Inflammatory macrophage (primary cell): ENCODE data around the gene NMNAT2.
"Not testable (repeated sequence)": the region's sequence is repeated elsewhere in the genome, so short reads cannot be mapped to it uniquely, and the experiment has no call there.

Source experiments
- DNase-seq, 2 donors: peaks; one replicate each; pipeline ENCODE4 v3.0.0-alpha.2; 2020 to 2022
- total RNA-seq, 18 experiments: gene quantifications; one replicate each; lab custom pipeline; 2026; ENCODE audit warnings: mixed read lengths in 6 of 18, inconsistent platforms in 2 of 18; lab: John Stamatoyannopoulos, UW

The NMNAT2 gene
- total RNA-seq = 0 to 0.43 (median 0.12) reads per million in 18 experiments

DNA sequence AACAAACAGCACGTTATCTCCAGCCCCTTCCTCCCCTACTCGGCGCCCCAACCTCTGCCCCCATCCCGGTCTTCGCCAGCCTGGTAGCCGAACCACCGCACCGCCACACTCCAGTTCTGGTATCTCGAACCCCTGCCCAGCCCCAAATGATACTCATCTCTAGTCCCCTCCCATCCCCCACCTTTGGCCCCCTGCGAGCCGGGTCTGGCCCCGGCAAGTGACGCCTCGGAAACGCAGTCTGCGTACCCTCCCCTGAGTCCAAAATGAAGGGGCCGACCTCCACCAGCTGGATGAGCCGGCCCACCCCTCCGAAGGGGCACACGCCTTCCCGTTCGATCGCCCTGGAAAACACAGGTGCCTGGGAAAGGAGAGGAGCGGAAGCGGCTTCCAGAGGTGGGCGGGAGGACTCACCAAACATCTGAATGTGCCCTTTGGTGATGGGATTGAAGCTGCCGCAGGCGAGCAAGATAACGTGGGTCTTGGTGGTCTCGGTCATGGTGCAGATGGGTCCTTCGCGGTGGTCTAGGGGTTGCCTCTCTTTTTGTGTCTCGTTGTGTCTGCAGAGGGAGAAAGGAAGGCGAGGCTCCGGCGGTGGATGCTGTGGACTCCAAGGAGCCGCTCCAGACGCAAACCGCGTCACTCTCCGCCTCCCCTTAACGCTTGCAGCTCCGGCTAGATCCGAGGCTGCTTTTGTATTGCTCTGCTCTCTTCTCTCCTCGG, at the start of gene NMNAT2:
Gene NMNAT2 (minus strand): TSS at position 609 of the 720 bp plus-strand sequence. CDS start 113 bp downstream, at position 496.
- no peak for DNase-seq

DNA sequence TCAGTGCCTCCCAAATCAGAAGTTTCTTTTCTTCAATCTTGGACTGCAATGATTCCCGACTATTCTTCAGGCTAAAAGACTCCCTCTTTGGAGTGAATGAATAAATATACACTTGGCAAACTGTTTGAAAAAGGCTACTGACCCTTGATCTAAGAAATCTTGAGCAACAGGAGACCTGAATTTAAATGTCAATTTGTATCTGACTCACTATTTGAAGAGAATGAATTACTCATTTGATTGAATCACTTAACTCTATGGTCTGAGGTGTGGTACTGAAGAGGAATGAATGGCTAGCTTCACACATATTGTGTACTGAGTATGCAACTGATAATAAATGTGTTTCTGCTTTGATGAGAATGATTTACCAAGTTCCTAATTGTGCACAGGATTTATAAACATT, 49.5 kb upstream of the NMNAT2 start:
- no peak for DNase-seq

DNA sequence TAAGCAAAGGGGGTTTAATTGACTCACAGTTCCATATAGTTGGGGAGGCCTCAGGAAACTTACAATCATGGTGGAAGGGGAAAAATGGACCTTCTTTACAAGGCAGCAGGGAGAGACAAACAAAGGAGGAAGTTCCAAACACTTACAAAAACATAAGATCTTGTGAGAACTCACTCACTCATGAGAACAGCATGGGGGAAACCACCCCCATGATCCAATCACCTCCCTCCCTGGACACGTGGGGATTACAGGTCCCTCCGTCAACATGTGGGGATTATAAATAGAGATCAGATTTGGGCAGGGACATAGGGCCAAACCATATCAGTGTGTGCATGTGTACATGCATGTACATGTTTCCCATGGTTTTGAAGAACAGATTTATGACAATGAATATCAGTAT, 48.6 kb upstream of the NMNAT2 start:
- peak; percentile 70 to 72 for DNase-seq

DNA sequence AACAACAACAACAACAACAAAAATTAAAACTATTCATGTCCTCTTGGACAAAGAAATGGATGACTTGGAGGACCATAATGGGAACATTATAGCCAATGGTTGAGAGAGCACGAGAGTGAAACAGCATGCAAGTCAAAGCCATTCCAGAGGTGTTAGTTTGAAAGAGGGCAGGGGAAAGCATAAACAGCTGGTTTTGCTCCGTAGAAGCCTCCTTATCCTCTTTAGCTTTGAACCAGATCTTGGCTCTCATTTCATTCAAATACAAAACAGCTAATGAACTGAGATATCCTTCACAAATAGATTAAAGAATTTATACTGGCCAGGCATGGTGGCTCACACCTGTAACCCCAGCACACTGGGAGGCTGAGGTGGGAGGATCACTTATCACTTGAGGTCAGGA, 45.4 kb upstream of the NMNAT2 start:
- DNase-seq = no peak

DNA sequence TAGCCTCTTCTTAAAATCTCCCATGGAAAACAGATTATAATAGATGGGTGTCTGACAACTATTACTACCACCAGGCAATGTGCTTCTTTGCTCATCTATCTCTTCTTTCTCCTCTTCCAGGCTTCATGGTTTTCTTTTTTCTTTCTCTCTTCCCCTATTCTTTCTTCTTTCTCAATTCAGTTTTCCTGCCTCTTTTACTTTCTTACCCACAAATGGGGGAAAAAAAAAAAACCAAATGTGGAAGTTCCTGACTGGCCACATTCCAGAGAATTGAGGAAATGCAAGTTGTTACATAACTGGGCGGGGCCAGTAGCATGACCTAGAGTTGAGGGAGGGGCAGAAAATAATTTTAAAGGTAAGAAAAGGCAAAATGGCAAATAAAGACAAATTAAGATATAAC, 43.2 kb upstream of the NMNAT2 start:
- DNase-seq = peak; percentile 82 to 89

DNA sequence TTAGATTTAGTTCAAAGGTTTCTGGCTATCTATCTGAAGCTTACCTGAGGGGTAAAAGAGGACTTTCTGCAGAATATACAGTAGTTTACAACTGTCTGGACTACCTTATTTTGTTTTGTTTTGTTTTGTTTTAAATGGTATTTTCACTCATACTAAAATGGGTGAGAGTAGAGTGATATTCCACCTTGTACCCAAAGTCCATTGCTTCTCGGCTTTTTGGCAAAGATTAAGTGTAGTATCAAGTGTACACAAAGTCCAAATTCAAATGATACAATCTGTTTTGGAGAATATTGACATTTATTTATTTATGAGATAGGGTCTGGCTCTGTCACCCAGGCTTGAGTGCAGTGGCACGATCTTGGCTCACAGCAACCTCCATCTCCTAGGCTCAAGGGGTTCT, 42.4 kb upstream of the NMNAT2 start:
- DNase-seq = no peak

DNA sequence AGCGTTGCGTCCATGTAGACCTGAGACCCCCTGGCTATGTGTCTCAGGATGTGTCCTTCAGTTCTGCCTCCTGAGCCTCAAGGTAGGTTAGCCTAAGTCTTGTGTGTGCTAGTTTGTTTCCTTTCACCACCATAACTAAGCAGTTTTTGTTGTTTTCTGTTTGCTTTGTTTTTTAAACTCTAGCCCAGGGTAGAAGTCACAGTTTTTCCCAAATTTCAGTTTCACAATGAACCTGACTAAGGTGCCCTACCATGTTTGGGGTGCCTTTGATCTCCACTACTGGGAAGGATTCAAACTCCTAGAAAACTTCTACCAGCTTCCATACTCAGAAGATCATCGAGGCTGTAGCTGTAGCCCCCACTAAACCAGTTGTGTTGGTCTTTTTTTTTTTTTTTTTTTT, 39.3 kb upstream of the NMNAT2 start:
- DNase-seq = no peak

DNA sequence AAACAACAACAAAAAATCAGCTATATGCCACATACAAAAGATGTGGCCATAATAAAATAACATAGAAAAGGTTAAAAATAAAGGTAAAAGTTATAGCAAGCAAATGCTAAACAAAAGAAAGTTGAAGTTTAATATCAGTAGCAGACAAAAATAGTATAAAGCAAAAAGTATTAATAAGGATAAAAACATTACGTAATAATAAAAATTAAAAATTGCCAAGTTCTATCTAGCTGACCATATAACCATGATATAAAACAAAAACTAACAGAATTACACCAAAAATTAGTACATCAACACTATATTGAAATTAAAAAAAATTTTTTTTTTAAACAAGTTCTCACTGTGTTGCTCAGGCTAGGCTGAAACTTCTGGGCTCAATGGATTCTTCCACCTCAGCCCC, 38.6 kb upstream of the NMNAT2 start:
- no peak for DNase-seq

DNA sequence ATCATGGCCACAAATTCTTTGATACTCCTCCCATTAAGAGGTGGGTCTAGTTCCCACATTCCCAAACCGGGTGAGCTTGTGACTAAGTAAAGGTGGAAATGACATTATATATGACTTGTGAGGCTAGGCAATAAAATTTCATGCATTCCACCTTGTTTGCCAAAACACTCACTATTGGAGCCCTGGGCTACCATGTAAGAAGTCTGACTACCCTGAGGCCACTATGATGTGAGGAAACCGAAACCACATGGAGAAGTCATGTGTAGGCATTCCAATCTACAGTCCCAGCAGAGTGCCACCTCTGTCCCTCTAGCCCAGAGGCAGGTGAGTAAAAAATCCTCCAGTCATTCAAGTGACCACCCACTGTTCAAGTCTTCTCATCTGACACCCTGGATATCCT, 36.2 kb upstream of the NMNAT2 start:
- no peak for DNase-seq

DNA sequence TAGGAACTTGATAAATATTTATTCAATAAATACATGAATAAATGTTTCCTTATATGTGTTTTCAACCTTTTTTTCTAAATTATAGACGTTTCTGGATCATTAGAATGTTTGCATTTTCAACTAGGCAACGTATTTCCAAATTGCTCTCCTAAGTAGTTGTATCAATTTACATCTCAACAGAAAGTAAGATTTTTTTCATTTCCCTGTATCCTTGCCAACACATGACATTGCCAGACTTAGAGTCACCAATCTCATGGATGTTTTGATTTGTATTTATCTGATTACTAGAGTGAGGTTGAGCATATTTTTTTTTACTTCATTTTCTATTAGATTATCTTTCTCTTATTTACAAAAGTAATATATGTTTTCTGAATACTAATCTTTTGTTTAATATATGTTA, 31.9 kb upstream of the NMNAT2 start:
- no peak for DNase-seq

DNA sequence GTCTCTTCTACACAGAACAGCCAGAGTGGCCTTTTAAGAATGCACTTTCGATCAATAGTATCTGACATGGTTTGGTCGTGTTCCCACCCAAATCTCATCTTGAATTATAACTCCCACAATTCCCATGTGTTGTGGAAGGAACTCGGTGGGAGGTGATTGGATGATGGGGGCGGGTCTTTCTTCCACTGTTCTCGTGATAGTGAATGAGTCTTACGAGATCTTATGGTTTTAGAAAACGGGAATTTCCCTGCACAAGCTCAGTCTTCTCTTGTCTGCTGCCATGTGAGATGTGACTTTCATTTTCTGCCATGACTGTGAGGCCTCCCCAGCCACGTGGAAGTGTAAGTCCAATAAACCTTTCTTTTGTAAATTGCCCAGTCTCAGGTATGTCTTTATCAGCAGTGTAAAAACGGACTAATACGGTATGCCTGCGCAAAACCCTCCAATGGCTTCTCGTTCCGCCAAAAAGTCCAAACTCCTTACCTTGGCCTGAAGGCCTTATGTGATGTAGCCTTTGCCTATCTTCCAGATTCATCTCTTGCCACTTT, 31.1 kb upstream of the NMNAT2 start:
- DNase-seq = no peak

DNA sequence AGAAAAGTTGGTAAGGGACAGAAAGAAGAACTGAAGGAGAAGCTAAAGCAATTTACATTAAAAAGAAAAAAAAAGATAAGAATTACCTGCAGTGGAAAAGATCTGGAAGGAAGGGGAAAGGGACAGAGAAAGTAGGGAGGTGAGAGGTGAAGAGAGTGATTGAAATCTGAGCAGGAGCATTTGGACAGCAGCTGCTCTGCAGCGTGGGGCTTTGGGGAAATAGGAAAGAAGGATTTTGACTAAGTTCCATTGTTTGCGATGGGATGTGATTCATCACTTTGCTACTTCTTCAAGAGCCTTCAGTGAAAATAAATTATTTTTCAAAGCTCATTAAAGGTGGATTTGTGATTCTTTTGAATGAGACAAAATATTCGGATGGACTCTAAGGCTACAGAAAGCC, 26.1 kb upstream of the NMNAT2 start:
- no peak for DNase-seq

DNA sequence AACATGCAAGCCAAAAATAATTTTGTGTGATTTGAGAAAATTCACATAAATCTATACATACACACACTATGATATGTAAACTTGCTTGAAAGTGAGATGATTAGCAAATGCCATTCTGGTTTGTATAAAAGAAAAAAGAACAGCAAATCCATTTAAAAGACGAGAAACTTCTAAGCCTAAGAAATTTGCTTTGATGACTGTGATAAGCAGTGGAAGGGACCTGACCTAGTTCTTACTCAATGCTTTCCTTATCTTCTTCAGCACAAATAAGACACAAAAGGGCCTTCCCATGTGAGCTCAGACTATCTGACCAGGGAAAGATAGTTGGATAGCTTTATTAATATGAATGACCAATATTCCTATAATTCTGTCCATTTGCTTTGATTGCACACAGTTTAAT, 25.3 kb upstream of the NMNAT2 start:
- DNase-seq = no peak

DNA sequence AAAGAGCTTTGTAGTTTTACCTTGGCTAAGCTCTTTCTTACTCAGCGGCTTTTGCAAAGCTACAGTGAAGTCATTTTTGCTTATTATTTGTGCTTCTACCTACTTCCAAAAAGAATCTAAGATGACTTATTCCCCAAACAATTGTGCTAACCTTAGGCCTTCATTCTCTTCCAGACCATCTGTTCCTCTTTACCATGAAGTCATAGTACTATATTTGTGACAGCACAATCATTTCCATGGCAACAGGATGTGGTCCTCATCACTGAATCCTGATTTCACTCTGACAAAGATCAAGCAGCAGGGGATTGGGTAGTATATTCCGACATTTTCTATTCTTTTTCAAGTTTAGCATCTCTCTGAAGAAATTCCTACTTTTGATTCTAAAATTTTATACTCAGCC, 24.8 kb upstream of the NMNAT2 start:
- no peak for DNase-seq

DNA sequence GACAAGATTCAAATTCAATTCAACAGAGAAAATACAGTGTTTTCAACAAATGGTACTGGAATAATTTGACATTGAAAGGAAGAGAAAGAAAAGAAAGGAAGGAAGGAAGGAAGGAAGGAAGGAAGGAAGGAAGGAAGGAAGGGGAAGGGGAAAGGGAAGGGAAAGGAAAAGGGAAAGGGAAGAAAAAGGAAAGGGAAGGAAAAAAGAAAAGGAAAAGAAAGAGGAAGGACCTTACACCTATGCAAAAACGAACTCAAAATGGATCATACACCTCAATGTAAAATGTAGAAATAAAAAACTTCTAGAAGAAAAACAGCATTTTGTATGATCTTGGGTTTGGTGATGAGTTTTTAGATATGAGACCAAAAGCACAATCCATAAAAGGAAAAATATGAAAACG, 19.9 kb upstream of the NMNAT2 start:
- DNase-seq = no peak

DNA sequence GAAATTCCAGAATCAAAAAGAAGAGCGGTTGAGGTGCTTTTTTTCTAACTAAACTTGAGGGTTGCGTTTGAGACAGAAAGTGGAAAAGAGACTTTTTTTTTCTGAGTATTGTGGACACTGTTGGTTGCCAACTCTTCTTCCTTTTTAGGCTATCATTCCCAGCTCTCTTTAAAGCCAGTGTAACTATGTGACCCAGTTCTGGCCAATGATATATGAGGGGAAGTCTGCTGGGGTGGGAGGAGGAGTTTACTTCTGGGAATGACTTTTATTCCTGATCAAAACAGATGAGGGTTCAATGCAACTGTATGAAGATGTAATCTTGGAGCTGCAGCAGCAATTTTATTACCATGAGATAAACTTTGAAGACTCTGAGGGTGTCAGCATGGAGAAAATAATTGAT, 17.3 kb upstream of the NMNAT2 start:
- DNase-seq = no peak

DNA sequence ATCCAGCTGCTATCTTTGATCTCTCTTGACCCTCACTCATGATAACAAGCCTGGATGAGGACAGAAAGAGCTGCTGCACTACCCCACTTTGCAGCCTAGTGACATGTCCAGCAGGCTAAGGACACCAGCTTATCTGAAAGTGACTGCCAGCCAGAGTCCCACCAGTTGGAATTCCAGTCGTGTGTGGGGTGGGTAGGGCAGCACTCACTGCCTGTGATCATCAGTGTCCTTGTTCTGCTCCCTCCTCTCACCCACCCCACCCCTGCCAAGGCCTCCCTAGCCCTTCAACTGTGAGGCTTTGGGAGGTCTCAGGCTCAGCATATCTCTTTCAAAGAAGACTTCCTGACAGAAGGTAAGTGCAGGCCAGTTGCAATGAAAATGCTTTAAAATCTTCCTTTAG, 15.5 kb upstream of the NMNAT2 start:
- DNase-seq = no peak

DNA sequence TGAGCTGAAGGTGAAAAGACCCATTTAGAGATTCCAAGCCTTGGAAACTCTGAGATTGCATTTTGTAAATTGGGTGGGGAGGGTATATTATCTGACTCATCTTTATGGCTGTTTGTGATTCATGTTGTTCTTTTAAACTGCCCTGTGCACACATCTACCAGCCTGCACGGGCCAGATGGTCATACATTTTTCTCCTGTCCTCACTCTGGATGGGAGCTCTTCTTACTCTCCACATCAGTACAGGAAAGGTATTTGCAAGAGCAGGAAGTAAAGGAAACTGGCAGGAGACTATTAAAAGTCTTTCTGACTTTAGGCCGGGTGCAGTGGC, 14.3 kb upstream of the NMNAT2 start:
- no peak for DNase-seq

DNA sequence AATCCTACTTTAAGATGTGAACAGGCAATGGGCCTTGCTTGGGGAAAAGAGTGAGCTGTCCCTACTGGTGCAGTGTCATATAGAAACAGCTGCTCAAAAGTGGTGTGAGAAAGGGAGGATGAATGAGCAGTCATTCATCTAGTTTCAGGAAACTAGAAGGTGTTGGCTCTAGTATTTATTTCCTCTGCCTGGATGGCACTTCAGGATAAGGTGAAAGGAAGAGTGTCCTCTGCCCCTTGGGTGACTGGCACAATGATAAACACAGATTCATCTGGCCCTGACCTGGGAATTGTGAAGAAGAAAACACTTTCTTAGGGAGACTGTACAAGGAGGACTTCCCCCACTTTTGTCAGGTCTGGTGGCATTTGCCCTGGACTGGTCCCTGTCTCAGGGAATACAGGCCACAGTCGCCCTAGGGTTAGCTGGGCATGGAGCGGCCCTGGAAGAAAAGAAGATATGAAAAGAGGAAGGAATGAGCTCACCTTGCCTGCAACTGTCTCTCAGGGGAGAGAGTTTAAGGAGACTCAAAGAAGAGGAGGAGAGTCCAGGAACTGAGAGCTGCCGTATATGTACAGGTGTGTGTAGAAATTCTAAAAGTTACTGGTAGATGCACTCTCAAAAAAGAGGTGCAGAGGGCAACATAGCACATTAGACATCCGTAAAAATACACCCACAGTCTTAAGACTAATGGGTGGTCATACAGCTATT, 13.8 kb upstream of the NMNAT2 start:
- no peak for DNase-seq

DNA sequence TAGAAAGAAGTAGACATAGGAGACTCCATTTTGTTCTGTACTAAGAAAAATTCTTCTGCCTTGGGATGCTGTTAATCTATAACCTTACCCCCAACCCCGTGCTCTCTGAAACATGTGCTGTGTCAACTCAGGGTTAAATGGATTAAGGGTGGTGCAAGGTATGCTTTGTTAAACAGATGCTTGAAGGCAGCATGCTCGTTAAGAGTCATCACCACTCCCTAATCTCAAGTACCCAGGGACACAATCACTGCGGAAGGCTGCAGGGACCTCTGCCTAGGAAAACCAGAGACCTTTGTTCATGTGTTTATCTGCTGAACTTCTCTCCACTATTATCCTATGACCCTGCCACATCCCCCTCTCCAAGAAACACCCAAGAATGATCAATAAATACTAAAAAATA, 9.4 kb upstream of the NMNAT2 start:
- not testable (repeated sequence) for DNase-seq

DNA sequence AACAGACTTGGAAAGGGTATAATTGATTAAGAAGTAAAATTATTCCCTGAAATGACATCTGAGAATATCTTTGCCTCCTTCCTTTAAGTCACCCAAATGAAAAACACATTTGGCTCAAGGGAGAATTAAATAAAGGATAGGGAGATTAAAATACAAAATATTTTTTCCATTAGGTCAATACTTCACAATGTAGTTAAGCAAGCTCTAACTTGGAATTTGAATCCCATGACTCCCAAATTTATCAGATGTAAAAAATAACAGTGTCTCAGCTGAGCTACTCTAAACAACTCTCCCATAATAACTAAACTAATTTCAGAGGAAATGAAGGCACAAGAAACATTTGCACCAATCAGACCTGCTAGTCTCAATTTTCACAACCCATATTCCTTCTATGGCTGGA, 6.5 kb upstream of the NMNAT2 start:
- DNase-seq = no peak

DNA sequence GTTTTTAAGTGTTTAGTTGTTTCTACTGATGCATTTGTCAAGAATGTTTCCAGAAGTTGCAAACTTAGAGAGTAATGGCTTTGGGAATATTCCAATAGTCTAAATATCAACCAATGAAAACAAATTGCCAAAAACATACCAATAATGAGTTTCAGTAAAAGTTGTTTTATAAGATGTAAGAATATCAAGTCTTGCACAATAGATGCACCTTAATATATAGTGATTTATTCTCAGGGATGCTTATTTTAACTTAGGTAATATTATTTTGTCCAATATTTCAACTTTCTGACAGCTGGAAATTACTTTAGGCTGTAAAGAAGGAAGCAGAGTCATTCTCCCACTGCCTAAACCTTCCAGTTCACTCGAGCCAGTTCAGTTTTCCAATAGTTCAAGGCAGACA, 5.4 kb upstream of the NMNAT2 start:
- DNase-seq = no peak

DNA sequence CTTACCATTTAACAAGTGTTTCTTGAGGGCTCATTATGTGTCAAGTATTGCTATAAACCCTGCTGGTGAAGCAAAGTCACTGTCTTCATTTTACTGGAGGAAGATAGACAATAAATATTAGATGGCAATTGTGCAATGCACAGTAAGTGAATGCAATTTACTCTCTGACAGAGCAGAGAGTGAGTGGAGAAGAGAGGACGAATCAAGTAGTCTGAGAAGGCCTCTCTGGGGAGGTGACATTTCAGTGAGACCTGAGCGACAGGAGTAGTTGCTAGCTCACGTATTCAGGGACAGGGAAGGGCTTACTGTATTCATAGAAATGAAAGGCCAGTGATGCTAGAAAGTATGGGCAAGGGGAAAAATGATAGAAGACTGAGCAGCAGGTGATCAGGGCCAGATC, 1.2 kb upstream of the NMNAT2 start:
- no peak for DNase-seq

DNA sequence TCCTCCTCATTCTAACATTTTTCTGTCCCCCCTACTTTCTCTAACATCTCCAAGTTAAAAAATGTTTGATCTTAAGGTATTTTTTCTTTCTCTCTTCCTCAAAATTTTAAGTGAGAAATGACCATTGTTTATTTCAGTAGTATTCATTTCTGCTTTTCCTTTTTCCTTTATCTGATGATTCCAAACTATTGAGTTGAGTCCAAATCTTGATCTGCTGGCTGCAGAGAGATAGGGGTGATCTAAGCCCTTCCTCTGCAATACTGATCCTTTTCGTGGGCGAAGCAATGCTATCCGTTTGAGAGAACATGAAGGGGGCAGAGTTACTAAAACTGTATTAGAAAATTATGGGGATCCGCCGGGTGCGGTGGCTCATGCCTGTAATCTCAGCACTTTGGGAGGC, 516 bp upstream of the NMNAT2 start:
- no peak for DNase-seq
